ENCODE results near the gene CCDC54.
"Not testable (repeated sequence)": the region's sequence is repeated elsewhere in the genome, so short reads cannot be mapped to it uniquely, and the experiment has no call there.

Gene CCDC54

DNA sequence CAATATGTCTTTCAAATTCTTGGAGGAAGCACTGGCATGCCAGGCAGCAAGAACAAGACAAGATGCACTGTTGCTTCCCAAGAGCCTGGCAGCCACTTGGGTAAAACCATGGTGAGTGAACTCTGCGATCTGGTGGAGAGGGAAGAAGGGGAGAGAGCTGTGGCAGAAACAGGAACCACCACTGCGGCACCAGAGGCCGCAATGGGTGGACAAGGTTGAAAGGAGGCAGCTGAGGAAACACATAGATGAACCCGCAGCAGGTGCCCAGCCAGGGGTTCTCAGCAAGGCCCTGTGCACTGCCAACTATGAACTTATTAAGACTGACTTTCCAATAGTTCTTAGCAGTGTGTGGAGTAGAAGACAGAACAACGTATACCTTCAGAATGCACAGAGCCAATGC is 48.2 kb upstream of the CCDC54 start (continued):
- no peak for TF ChIP-seq YY2 (tag by site-specific recombination; IDR thresholded peaks at IDR 0.05)
- no peak for TF ChIP-seq RBAK (tag by site-specific recombination; IDR thresholded peaks at IDR 0.05)
- no peak for TF ChIP-seq REPIN1 (tag by site-specific recombination; IDR thresholded peaks at IDR 0.05; ENCODE audit: low read depth)

DNA sequence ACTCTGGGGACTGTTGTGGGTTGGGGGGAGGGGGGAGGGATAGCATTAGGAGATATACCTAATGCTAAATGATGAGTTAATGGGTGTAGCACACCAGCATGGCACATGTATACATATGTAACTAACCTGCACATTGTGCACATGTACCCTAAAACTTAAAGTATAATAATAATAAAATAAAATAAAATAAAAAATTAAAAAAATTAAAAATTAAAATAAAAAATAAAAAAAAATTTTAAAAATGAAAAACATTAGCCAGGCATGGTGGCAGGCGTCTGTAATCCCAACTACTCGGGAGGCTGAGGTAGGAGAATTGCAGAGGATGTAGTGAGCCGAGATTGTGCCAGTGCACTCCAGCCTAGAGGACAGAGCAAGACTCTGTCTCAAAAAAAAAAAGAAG is 37.5 kb upstream of the CCDC54 start:
- H3K4me3 ChIP-seq (ENCODE audit: low read depth, low read length); H3K36me3 ChIP-seq (ENCODE audit: control insufficient read depth in 2 of 2, insufficient read depth in 1 of 2, low read length in 2 of 2); H3K4me1 ChIP-seq (ENCODE audit: control insufficient read depth, insufficient read depth, low read length); CTCF ChIA-PET; POLR2A ChIA-PET; H3K9me3 ChIP-seq (ENCODE audit: control insufficient read depth, insufficient read depth, low read depth, low read length); H3K27ac ChIP-seq (ENCODE audit: extremely low read depth, low read depth, low read length): not testable (repeated sequence)

DNA sequence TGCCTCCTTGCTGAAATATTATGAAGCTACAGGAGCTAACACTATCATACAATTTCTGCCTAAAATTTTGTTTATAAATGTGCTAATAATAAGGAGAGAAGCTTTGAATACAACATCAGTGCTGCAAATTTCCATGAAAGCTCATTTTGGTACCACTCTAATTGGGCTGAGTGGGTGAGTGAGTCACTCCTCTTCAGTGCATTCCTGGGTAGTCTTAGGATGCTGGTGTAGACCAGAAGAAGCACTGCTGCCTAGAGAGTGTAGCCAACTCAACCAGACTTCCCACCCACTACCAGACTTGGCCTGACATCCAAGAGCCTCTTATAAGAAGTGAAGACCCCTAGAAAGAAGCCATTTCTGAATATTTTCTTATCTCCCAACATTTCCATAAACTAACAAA is 32.5 kb upstream of the CCDC54 start:
- CTCF ChIA-PET = no interaction called here
- POLR2A ChIA-PET = no interaction called here
- TF ChIP-seq, protein P1, sequence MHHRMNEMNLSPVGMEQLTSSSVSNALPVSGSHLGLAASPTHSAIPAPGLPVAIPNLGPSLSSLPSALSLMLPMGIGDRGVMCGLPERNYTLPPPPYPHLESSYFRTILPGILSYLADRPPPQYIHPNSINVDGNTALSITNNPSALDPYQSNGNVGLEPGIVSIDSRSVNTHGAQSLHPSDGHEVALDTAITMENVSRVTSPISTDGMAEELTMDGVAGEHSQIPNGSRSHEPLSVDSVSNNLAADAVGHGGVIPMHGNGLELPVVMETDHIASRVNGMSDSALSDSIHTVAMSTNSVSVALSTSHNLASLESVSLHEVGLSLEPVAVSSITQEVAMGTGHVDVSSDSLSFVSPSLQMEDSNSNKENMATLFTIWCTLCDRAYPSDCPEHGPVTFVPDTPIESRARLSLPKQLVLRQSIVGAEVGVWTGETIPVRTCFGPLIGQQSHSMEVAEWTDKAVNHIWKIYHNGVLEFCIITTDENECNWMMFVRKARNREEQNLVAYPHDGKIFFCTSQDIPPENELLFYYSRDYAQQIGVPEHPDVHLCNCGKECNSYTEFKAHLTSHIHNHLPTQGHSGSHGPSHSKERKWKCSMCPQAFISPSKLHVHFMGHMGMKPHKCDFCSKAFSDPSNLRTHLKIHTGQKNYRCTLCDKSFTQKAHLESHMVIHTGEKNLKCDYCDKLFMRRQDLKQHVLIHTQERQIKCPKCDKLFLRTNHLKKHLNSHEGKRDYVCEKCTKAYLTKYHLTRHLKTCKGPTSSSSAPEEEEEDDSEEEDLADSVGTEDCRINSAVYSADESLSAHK (tag by site-specific recombination; IDR thresholded peaks at IDR 0.05) = no peak
- no peak for TF ChIP-seq ZNF174 (tag by site-specific recombination; IDR thresholded peaks at IDR 0.05)
- TF ChIP-seq BCL11A (tag by site-specific recombination; IDR thresholded peaks at IDR 0.05; ENCODE audit: low read depth) = no peak
- TF ChIP-seq, protein P2, sequence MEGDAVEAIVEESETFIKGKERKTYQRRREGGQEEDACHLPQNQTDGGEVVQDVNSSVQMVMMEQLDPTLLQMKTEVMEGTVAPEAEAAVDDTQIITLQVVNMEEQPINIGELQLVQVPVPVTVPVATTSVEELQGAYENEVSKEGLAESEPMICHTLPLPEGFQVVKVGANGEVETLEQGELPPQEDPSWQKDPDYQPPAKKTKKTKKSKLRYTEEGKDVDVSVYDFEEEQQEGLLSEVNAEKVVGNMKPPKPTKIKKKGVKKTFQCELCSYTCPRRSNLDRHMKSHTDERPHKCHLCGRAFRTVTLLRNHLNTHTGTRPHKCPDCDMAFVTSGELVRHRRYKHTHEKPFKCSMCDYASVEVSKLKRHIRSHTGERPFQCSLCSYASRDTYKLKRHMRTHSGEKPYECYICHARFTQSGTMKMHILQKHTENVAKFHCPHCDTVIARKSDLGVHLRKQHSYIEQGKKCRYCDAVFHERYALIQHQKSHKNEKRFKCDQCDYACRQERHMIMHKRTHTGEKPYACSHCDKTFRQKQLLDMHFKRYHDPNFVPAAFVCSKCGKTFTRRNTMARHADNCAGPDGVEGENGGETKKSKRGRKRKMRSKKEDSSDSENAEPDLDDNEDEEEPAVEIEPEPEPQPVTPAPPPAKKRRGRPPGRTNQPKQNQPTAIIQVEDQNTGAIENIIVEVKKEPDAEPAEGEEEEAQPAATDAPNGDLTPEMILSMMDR (tag by site-specific recombination; IDR thresholded peaks at IDR 0.05) = no peak
- no peak for TF ChIP-seq ZNF24 (tag by site-specific recombination; IDR thresholded peaks at IDR 0.05)
- no peak for TF ChIP-seq ZBTB1 (tag by site-specific recombination; IDR thresholded peaks at IDR 0.05)
- TF ChIP-seq FEZF1 (tag by site-specific recombination; IDR thresholded peaks at IDR 0.05) = no peak
- TF ChIP-seq ZNF324 (tag by site-specific recombination; IDR thresholded peaks at IDR 0.05) = no peak

DNA sequence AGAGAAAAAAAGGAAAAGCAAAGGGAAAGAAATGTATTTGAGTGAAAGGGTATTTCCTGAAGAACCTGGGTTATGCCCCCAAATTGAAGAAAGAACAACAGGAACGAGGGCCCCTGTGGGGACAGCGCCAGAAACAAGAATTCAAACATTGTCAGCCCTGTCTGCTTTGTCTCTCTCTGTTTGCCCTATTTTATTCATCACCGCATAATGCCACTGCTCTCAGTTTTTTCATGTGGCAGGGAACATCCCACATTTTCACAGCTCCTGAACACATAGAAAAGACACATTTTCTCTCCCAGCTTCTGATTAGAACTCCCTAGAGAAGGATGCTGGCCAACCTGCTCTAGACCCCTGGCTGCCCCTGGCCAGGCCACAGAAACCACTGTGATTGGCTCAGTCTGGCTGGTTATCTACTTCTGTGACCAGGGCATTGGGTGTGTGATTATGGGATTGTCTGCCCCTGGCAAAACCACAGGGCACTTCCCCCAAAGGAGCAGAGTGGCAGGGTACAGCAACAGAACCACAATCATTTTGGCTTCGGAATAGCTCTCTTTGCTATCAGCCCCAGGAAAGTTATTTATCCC is 31.3 kb upstream of the CCDC54 start:
- ChIA-PET CTCF (no interaction called here), POLR2A (no interaction called here)
- Histone ChIP-seq H3K4me1 (ENCODE audit: control insufficient read depth, insufficient read depth, low read length) (no peaks in the 10 kb centered on the region), H3K4me3 (ENCODE audit: low read depth, low read length) (no peak overlapping the region), H3K27ac (ENCODE audit: extremely low read depth, low read depth, low read length) (no peak overlapping the region), H3K36me3 (ENCODE audit: control insufficient read depth in 2 of 2, insufficient read depth in 1 of 2, low read length in 2 of 2) (no peaks in the 10 kb centered on the region), H3K9me3 (ENCODE audit: control insufficient read depth, insufficient read depth, low read depth, low read length) (no peaks in the 10 kb centered on the region)
- TF ChIP-seq KLF8 (tag by site-specific recombination; IDR thresholded peaks at IDR 0.05) = no peak
- no peak for TF ChIP-seq ZNF19 (tag by site-specific recombination; IDR thresholded peaks at IDR 0.05; ENCODE audit: low read depth)
- TF ChIP-seq IKZF3 (tag by site-specific recombination; IDR thresholded peaks at IDR 0.05) = no peak
- TF ChIP-seq ZNF48 (tag by site-specific recombination; IDR thresholded peaks at IDR 0.05) = no peak
- no peak for TF ChIP-seq ZNF707 (tag by site-specific recombination; IDR thresholded peaks at IDR 0.05)
- TF ChIP-seq HOXC10 (CRISPR knock-in tag; IDR thresholded peaks at IDR 0.05) = no peak
- no peak for TF ChIP-seq ZNF211 (tag by site-specific recombination; IDR thresholded peaks at IDR 0.05; ENCODE audit: low read depth)
- no peak for TF ChIP-seq ZNF544 (tag by site-specific recombination; IDR thresholded peaks at IDR 0.05)
- TF ChIP-seq, protein P3, sequence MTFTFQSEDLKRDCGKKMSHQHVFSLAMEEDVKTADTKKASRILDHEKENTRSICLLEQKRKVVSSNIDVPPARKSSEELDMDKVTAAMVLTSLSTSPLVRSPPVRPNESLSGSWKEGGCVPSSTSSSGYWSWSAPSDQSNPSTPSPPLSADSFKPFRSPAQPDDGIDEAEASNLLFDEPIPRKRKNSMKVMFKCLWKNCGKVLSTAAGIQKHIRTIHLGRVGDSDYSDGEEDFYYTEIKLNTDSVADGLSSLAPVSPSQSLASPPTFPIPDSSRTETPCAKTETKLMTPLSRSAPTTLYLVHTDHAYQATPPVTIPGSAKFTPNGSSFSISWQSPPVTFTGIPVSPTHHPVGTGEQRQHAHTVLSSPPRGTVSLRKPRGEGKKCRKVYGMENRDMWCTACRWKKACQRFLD (tag by site-specific recombination; IDR thresholded peaks at IDR 0.05) = no peak
- TF ChIP-seq, protein P4, sequence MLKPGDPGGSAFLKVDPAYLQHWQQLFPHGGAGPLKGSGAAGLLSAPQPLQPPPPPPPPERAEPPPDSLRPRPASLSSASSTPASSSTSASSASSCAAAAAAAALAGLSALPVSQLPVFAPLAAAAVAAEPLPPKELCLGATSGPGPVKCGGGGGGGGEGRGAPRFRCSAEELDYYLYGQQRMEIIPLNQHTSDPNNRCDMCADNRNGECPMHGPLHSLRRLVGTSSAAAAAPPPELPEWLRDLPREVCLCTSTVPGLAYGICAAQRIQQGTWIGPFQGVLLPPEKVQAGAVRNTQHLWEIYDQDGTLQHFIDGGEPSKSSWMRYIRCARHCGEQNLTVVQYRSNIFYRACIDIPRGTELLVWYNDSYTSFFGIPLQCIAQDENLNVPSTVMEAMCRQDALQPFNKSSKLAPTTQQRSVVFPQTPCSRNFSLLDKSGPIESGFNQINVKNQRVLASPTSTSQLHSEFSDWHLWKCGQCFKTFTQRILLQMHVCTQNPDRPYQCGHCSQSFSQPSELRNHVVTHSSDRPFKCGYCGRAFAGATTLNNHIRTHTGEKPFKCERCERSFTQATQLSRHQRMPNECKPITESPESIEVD (tag by site-specific recombination; IDR thresholded peaks at IDR 0.05) = no peak
- TF ChIP-seq GFI1B (tag by site-specific recombination; IDR thresholded peaks at IDR 0.05) = no peak
- no peak for TF ChIP-seq ZFP37 (tag by site-specific recombination; IDR thresholded peaks at IDR 0.05)
- no peak for TF ChIP-seq ZNF558 (tag by site-specific recombination; IDR thresholded peaks at IDR 0.05)
- TF ChIP-seq ZNF121 (tag by site-specific recombination; IDR thresholded peaks at IDR 0.05) = no peak
- TF ChIP-seq SCRT2 (tag by site-specific recombination; IDR thresholded peaks at IDR 0.05) = no peak
- TF ChIP-seq ZNF785 (tag by site-specific recombination; IDR thresholded peaks at IDR 0.05) = no peak

More for the DNA sequence above, 32.5 kb upstream of the CCDC54 start:
- Histone ChIP-seq H3K36me3 (ENCODE audit: control insufficient read depth in 2 of 2, insufficient read depth in 1 of 2, low read length in 2 of 2) (no peaks in the 10 kb centered on the region), H3K27ac (ENCODE audit: extremely low read depth, low read depth, low read length) (no peak overlapping the region), H3K4me1 (ENCODE audit: control insufficient read depth, insufficient read depth, low read length) (no peaks in the 10 kb centered on the region), H3K9me3 (ENCODE audit: control insufficient read depth, insufficient read depth, low read depth, low read length) (no peaks in the 10 kb centered on the region), H3K4me3 (ENCODE audit: low read depth, low read length) (no peak overlapping the region)
